CD4-positive, alpha-beta T cell treated with Interleukin-17A for 1 hour (primary cell): Measurements from ENCODE around the gene UNC5C.

Experiments used
- DNase-seq: peaks from one replicate; pipeline ENCODE4 v3.0.0-alpha.2; 2020

UNC5C gene

GRCh38 chr4:95516528-95517017 lies 32.2 kb downstream of the UNC5C start:
- no peak for DNase-seq

DNA sequence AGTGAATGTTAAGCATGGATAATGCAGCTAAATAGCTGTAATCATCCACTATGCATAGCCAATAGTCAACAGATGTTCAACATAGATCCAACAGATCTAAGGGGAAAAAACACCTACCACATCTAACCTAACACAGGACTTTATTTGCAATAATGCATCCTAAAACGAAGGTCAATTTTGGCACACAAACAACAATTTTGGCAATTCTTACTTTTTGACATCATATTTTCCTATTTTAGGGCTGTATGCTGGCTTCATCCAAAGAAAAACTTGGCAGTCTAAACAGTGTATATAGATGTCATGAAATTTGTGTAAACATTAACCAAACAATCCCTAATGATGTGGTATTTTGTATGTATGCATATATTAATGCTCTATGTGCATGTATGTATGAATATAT lies 33.2 kb downstream of the UNC5C start:
- no peak for DNase-seq

DNA sequence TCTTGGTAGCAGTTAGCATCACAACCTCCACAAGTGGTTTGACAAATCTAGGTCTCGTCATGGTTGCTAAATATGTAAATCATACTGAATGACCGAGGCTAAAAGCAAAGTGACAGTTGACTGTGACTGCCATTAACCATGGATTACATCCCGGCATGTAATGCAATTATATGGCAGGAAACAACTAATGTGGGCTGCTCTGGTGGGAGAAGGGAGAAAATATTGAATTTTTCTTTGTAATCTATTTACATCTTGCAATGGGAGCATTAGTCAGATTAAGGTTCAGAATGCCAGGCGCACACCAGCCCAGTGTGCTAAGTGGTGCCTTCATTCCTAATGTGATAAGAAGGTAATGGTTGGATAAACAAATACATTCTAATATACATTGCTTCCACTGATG lies 35.8 kb downstream of the UNC5C start:
- DNase-seq, result no peak

- DNase-seq, result no peak
These were observed 37.3 kb downstream of the UNC5C start for GRCh38 chr4:95511477-95511876.

DNA sequence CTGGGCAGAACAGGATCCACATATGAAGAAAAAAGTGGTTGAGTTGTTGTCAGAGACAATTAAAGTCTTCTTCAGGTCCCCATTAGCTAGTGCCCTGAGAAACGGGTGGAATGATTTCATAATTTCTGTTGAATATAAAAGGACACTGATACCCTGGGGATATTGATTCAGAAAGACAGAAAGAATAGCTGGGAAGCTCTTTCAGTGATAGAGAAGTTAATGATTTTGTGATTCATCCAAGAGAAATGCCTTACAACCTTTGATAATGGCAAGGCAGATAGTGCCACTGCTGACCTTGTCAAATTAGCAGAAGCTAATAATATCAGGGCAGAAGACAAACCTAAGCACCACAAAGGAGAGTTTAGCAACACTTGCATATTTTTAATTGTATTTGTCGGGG lies 37.9 kb downstream of the UNC5C start:
- no peak for DNase-seq

GRCh38 chr4:95510145-95510544 lies 38.6 kb downstream of the UNC5C start:
- no peak for DNase-seq

DNA sequence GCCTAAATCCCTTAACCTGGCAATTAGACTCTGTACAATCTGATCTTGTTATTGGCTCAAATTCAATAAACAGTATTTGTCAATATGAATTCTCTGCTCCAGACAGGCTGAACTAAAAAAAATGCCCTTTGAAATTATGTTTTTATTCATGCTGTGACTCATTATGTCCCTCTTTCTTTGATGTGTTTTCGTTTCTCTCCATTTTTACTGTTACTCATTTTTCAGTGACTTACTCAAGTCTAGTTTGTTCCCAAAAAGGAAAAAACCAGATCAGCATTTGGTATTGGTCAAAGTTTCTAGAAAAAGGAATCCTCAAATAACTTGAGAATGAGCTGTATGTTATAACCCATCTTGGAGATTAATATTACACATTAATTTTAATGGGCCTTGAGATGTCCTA lies 40.4 kb downstream of the UNC5C start:
- DNase-seq, result no peak

- DNase-seq, result no peak
These were observed 41.2 kb downstream of the UNC5C start for GRCh38 chr4:95507561-95507960.

GRCh38 chr4:95507147-95507546 lies 41.6 kb downstream of the UNC5C start:
- no peak for DNase-seq

GRCh38 chr4:95506264-95506663 lies 42.5 kb downstream of the UNC5C start:
- DNase-seq, result no peak

DNA sequence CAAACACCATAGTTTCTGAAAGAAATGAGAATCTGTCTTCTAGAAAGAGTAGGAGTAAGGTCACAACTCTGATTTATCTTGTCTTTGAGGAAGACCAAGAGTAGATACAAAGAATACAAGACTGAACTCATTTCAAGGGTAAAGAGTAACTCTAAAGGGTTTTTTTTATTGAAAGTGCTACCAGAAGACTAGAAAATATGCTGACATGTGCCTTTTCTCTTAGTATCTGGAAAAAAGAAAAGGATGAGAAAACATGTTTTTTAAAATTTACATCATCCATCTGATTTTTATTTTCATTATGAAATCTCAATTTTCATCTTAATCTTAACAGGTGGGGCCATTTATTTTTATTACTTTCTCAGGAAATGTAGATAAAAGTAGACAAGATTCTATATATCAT lies 43.0 kb downstream of the UNC5C start:
- no peak for DNase-seq

- no peak for DNase-seq
These were observed 43.6 kb downstream of the UNC5C start for GRCh38 chr4:95505151-95505550.

DNA sequence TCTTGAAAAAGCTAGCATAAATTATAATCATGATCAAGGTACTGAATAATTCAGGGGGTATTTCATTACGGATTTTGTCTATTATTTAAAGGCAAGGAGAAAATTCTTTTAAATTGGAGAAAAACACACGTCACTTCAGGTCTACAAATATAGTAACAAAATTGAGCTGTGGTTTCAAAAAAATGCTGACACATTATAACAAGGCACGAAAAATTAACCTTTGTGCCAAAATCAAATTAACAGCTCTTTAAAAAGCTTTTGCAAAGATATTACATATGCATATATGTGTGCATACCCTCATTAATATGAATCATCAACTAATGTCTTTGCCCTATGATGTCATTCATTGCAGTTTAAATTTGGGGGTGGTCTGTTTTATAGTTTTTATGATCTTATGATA lies 44.3 kb downstream of the UNC5C start:
- DNase-seq, result no peak

DNA sequence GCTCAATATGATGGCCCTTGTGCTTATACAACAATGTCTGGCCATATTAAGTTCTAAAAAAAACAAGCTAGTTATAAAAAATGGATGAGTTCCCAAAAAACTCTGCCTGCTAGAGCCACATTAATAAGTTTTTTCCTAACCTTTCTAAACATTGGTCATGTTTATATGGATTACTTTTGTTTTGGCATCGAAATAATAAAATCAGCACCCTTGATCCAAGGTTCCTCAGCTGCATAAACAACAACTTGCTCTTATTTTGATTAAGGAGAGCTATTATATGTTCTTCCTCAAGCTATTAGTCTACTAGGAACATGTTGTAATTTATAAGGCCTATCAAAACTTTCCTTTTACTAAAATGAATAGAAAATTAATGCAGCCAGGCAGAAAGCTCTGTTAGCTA lies 48.4 kb downstream of the UNC5C start:
- no peak for DNase-seq

- DNase-seq, result no peak
These were observed 49.5 kb downstream of the UNC5C start for GRCh38 chr4:95499291-95499696.

- DNase-seq, result no peak
These were observed 54.6 kb downstream of the UNC5C start for GRCh38 chr4:95494186-95494585.

GRCh38 chr4:95478679-95479078 lies 70.1 kb downstream of the UNC5C start:
- no peak for DNase-seq

- DNase-seq, result no peak
These were observed 72.7 kb downstream of the UNC5C start for GRCh38 chr4:95476121-95476520.

- DNase-seq, result no peak
These were observed 76.2 kb downstream of the UNC5C start for GRCh38 chr4:95472534-95472933.

DNA sequence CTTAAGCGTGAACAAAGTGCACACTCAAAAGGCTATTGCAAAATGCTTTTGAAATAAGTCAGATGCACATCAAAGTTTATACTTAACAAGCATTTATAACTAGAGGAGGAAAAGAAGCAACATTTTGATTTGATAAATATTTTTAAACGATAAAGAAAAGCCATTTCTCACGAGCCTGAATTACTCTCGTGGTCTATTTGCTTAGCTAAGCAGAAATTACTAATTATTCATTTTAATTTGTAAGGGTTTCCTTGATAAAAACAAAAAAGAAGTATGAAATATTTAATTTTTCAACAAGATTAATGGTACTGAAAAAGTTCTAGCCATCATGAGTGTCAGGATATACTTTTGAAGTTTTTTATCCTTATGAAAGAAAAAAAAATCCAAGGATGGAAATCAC lies 78.2 kb downstream of the UNC5C start:
- DNase-seq, result no peak

DNA sequence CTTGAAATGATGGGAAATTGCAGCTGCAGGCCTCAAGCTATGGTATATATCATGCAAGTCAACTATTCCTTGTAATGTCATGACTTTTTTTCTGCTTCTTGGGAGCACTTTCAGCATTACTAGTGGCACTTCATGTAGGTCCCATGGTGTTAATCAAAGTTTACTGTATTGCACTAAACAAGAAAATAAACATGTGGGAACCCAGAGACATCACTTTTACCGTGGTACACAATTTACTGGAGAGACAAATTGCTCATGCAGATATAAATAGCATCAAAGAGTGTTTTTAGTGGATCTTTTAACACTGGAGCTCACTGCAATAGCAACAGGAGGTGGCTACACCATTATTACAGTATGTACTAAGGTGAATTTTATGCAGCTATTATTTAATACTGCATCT lies 79.2 kb downstream of the UNC5C start:
- no peak for DNase-seq

DNA sequence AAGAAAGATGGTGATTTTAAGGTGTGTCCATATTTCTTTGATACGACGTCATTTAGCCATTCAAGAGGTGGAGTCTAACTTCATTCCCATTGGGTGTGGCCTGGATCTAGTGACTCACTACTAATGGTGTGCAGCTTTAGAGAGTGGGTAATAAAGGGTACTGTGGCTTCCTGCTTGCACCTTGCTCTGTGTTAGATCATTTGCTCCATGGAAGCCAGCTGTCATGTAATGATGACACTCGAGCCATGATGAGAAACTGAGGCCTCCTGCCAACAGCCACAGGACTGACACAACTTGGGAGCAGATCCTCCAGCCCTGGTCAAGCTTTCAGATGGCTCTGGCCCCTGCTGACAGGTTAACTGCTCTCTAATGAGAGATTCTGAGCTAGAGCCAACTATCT lies 82.0 kb downstream of the UNC5C start:
- DNase-seq, result no peak

GRCh38 chr4:95465010-95465409 lies 83.8 kb downstream of the UNC5C start:
- no peak for DNase-seq

DNA sequence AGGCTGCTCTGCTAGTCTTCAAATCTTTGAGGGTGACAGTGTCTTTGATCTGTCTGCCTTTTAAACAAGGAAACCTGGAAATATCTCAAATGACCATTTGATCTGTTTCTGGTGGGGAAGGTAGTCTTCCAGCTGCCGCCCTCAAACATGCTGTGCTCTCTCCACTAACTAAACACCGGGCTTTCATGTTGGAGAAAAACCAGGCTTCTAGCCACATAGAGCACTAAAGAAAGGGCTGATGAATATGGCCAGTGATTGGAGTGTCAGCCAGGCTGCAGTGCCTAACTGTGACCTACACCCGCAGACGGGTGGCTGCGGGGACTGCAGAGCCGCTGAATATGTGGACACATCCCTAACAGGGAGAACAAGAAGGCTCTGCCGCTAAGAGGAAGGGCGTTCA lies 85.9 kb downstream of the UNC5C start:
- DNase-seq, result no peak

DNA sequence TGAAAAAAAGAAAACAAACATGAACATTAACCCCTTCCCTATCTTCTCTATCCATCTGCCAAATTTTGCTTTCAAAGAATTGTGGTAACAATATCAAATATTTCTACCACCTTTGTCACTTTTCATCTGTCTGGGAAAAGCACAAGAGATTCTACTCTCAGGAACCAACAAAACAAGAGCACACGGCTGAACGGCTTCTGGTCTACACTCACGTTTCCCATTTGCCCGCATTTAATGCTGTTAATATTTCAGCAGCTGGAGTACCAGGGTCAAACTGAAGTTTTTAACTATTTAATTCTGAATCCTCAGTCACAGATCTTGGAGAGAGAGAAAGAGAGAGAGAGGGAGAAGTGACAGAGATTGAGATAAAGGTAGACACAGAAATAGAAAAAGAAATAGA lies 91.4 kb downstream of the UNC5C start:
- no peak for DNase-seq

DNA sequence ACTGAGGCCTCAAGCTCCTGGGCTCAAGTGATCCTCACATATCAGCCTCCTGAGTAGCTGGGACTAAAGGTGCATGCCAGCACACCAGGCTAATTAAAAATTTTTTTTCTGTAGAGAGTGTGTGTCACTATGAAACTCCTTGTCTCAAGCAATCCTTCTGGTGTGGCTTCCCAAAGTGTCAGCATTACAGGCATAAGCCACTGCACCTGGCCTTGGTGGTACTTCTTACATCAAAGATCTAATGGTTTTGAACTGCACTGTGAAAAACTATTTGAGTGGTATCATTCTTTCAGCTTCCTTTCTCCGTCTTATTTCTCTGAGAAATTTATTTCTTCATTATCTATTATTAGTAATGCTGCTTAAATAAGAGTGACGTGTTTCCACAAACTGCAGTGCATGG lies 98.5 kb downstream of the UNC5C start:
- DNase-seq, result no peak
